Left colon (tissue), 2 donors: ENCODE measurements around the gene GIPR. TPM values are rescaled to one million over a fixed set of nuclear protein-coding genes. Genes with fewer than 3 reads are reported as not detected.
"Not testable (repeated sequence)": the region's sequence is repeated elsewhere in the genome, so short reads cannot be mapped to it uniquely, and the experiment has no call there.

Experiments
- ATAC-seq: fragments of 200-7000 bp; cut with Tn5 transposase; one replicate; pipeline ENCODE4 v1.9.1; 2020; ENCODE audit warnings: mild to moderate bottlenecking, moderate library complexity
- DNase-seq, 2 donors: peaks; one replicate each; pipeline ENCODE4 v3.0.0-alpha.2; 2020
- intact Hi-C, 2 donors: fragments of 100-400 bp; cut with DNase I in 1 of 2; cut with micrococcal nuclease in 1 of 2; formaldehyde crosslinking; loops; one replicate each; pipeline versions ENCODE4 v1.11.2 to v1.14.0; 2022; cut with DNase I, micrococcal nuclease
- long read RNA-seq: library from polyadenylated mRNA; unstranded; transcript quantifications from one replicate; pipeline ENCODE4 v2.0.0, GENCODE V29; 2021
- total RNA-seq, 2 donors: library from RNA; stranded (reverse); fragmentation: NEBNext Ultra II Directional; extraction: Animal tissue kit (Norgen Biotek cat#: 25700); gene quantifications; one replicate each; pipeline ENCODE4 v1.2.1, GENCODE V29; 2021
- donor health status: DM: no; HTN: no; CAD: no.
- donor health status: DM: yes; HTN: yes; CAD: no.

GIPR gene
- total RNA-seq: 10 to 100 TPM; 21.2 to 22.6 TPM
- long read RNA-seq, partial matches to known transcripts: 4 of 9 reads
- long read RNA-seq, other reads (novel, unspliced or antisense): 5 of 9 reads

GRCh38 chr19:45667620-45668341, at the start of gene GIPR:
Gene GIPR, plus strand, starts transcription at chr19:45668221. Its CDS starts 1,300 bp downstream, at chr19:45669521.
- DNase-seq: peak; percentile 82 to 87

GRCh38 chr19:45621389-45621788, 46.6 kb upstream of the GIPR start:
- DNase-seq (no peak), ATAC-seq (no peak)
- intact Hi-C loops: no loop called here

More at GRCh38 chr19:45667620-45668341, at the start of gene GIPR:
- ATAC-seq: peak; percentile 47
- intact Hi-C loops: no loop called here

- no peak for DNase-seq
- ATAC-seq: no peak
- intact Hi-C loops: no loop called here
These were observed 46.0 kb upstream of the GIPR start for GRCh38 chr19:45621976-45622503.

GRCh38 chr19:45623984-45624383, 44.0 kb upstream of the GIPR start:
- no peak for ATAC-seq
- intact Hi-C loops: no loop called here
- no peak for DNase-seq

- ATAC-seq, intact Hi-C loops, DNase-seq: not testable (repeated sequence)
These were observed 39.8 kb upstream of the GIPR start for GRCh38 chr19:45628219-45628618.

- intact Hi-C loops: no loop called here
- no peak for ATAC-seq
These were observed 38.3 kb upstream of the GIPR start for GRCh38 chr19:45629704-45630103.

GRCh38 chr19:45630463-45630862, 37.6 kb upstream of the GIPR start:
- intact Hi-C loops: no loop called here
- DNase-seq (no peak), ATAC-seq (peak; percentile 68)

More at GRCh38 chr19:45629704-45630103, 38.3 kb upstream of the GIPR start:
- no peak for DNase-seq

- ATAC-seq (peak; percentile 90), DNase-seq (peak; percentile 58 to 72)
- intact Hi-C loops: no loop called here
These were observed 35.4 kb upstream of the GIPR start for GRCh38 chr19:45632468-45633196.

- no peak for ATAC-seq
- DNase-seq: no peak
- intact Hi-C loops: loop anchor here in 1 of 2 donors (5.0 kb wide), 1 partner anchor 124 kb away; no protein-coding TSS in a partner anchor
These were observed 31.7 kb upstream of the GIPR start for GRCh38 chr19:45636275-45636674.

GRCh38 chr19:45636902-45637301, 31.1 kb upstream of the GIPR start:
- intact Hi-C loops: loop anchor here in 1 of 2 donors (5.0 kb wide), 1 partner anchor 125 kb away; no protein-coding TSS in a partner anchor
- DNase-seq (no peak), ATAC-seq (no peak)

- peak; percentile 70 to 83 for DNase-seq
- peak; percentile 62 for ATAC-seq
- intact Hi-C loops: loop anchor here in 1 of 2 donors (5.0 kb wide), 1 partner anchor 126 kb away; no protein-coding TSS in a partner anchor
These were observed 29.9 kb upstream of the GIPR start for GRCh38 chr19:45637890-45638667.

- DNase-seq (peak; percentile 66 to 84), ATAC-seq (peak; percentile 67)
- intact Hi-C loops: loop anchor here in 1 of 2 donors (5.0 kb wide), 1 partner anchor 127 kb away; no protein-coding TSS in a partner anchor
These were observed 28.9 kb upstream of the GIPR start, which contains the start of gene EML2 for GRCh38 chr19:45638930-45639729. Gene EML2, minus strand, starts transcription at chr19:45639397. Its CDS starts 21 bp downstream, at chr19:45639376.

- ATAC-seq: no peak
- intact Hi-C loops: loop anchor here (5.0 to 10.0 kb wide), 2 partner anchors 34 to 46 kb away; no protein-coding TSS in a partner anchor
- DNase-seq: peak; percentile 45 to 56
These were observed 27.2 kb upstream of the GIPR start for GRCh38 chr19:45640849-45641273.

- DNase-seq (peak; percentile 95), ATAC-seq (peak; percentile 66)
- intact Hi-C loops: loop anchor here (5.0 to 10.0 kb wide), 2 partner anchors 34 to 47 kb away; no protein-coding TSS in a partner anchor
These were observed 26.5 kb upstream of the GIPR start for GRCh38 chr19:45641274-45642105.

GRCh38 chr19:45643024-45643926, 24.7 kb upstream of the GIPR start:
- intact Hi-C loops: loop anchor here (5.0 to 10.0 kb wide), 2 partner anchors 36 to 48 kb away; no protein-coding TSS in a partner anchor
- ATAC-seq (peak; percentile 39), DNase-seq (peak; percentile 75 to 92)
